Glutamatergic neuron (in vitro differentiated cells): Measurements from ENCODE around the gene PLA2G4A. TPM values are rescaled to one million over a fixed set of nuclear protein-coding genes. Genes with fewer than 3 reads are reported as not detected.

Experiments used
- DNase-seq: peaks from one replicate; pipeline ENCODE4 v3.0.0; 2022
- H3K27ac Mint-ChIP-seq: one replicate; pipeline ENCODE4 v1.8.0; 2020; ENCODE audit warnings: mild to moderate bottlenecking, mixed read lengths, inconsistent platforms; ENCODE audit not compliant: unreplicated experiment
- H3K27me3 Mint-ChIP-seq: one replicate; pipeline ENCODE4 v1.8.0; 2020; ENCODE audit warnings: mild to moderate bottlenecking, moderate library complexity, mixed read lengths, inconsistent platforms; ENCODE audit not compliant: unreplicated experiment
- H3K36me3 Mint-ChIP-seq: one replicate; pipeline ENCODE4 v1.8.0; 2020; ENCODE audit warnings: mild to moderate bottlenecking, mixed read lengths, inconsistent platforms; ENCODE audit not compliant: unreplicated experiment
- H3K4me1 Mint-ChIP-seq: one replicate; pipeline ENCODE4 v1.8.0; 2020; ENCODE audit warnings: mild to moderate bottlenecking, low read depth, mixed read lengths, inconsistent platforms; ENCODE audit not compliant: unreplicated experiment
- H3K4me3 Mint-ChIP-seq: one replicate; pipeline ENCODE4 v1.8.0; 2020; ENCODE audit warnings: mild to moderate bottlenecking, mixed read lengths, inconsistent platforms; ENCODE audit not compliant: unreplicated experiment
- H3K9me3 Mint-ChIP-seq: one replicate; pipeline ENCODE4 v1.8.0; 2020; ENCODE audit warnings: mild to moderate bottlenecking, moderate library complexity, mixed read lengths, inconsistent platforms; ENCODE audit not compliant: unreplicated experiment
- CTCF ChIP-seq: fragments of 200-600 bp; sonication (generic); IDR thresholded peaks from one replicate; pipeline ENCODE4 v1.5.0; 2021; ENCODE audit not compliant: partially characterized antibody, unreplicated experiment
- total RNA-seq: library from RNA; stranded (reverse); fragmentation: NEBNext Ultra II Directional; extraction: Animal tissue kit (Norgen Biotek cat#: 25700); gene quantifications from one replicate; pipeline ENCODE4 v1.2.1, GENCODE V29; 2021; ENCODE audit not compliant: unreplicated experiment

Gene PLA2G4A
- total RNA-seq, 1 donor from 2014 or later: not detected

- H3K27me3 Mint-ChIP-seq: no peaks in the 10 kb centered on the region
- DNase-seq: no peak
- H3K27ac Mint-ChIP-seq: no peak overlapping the region
- H3K36me3 Mint-ChIP-seq: no peaks in the 10 kb centered on the region
- no peak overlapping the region for H3K4me3 Mint-ChIP-seq
- TF ChIP-seq CTCF: no peak
- peaks cover 2% of the 10 kb centered on the region for H3K9me3 Mint-ChIP-seq
- H3K4me1 Mint-ChIP-seq: no peaks in the 10 kb centered on the region
Measured at GRCh38 chr1:186965847-186966246, 137.1 kb downstream of the PLA2G4A start.

- H3K36me3 Mint-ChIP-seq: no peaks in the 10 kb centered on the region
- no peak for TF ChIP-seq CTCF
- H3K9me3 Mint-ChIP-seq: peaks cover 2% of the 10 kb centered on the region
- no peaks in the 10 kb centered on the region for H3K4me1 Mint-ChIP-seq
- H3K4me3 Mint-ChIP-seq: no peak overlapping the region
- DNase-seq: no peak
- H3K27ac Mint-ChIP-seq: no peak overlapping the region
- no peaks in the 10 kb centered on the region for H3K27me3 Mint-ChIP-seq
Measured at GRCh38 chr1:186966456-186966855, 137.7 kb downstream of the PLA2G4A start.

GRCh38 chr1:186967656-186968394 lies 139.1 kb downstream of the PLA2G4A start:
- H3K4me3 Mint-ChIP-seq: no peak overlapping the region
- H3K27me3 Mint-ChIP-seq: no peaks in the 10 kb centered on the region
- H3K36me3 Mint-ChIP-seq: no peaks in the 10 kb centered on the region
- peaks cover 2% of the 10 kb centered on the region for H3K9me3 Mint-ChIP-seq
- H3K4me1 Mint-ChIP-seq: no peaks in the 10 kb centered on the region
- no peak for TF ChIP-seq CTCF
- DNase-seq: no peak
- H3K27ac Mint-ChIP-seq: no peak overlapping the region

GRCh38 chr1:186974774-186975181 lies 146.0 kb downstream of the PLA2G4A start:
- DNase-seq: no peak
- peaks cover 3% of the 10 kb centered on the region for H3K9me3 Mint-ChIP-seq
- TF ChIP-seq CTCF: no peak
- no peak overlapping the region for H3K4me3 Mint-ChIP-seq
- H3K27me3 Mint-ChIP-seq: peaks cover 10% of the 10 kb centered on the region
- no peaks in the 10 kb centered on the region for H3K36me3 Mint-ChIP-seq
- peaks cover 17% of the 10 kb centered on the region for H3K4me1 Mint-ChIP-seq
- H3K27ac Mint-ChIP-seq: no peak overlapping the region

- no peaks in the 10 kb centered on the region for H3K36me3 Mint-ChIP-seq
- H3K27me3 Mint-ChIP-seq: peaks cover 10% of the 10 kb centered on the region
- no peak overlapping the region for H3K27ac Mint-ChIP-seq
- no peak for TF ChIP-seq CTCF
- peaks cover 19% of the 10 kb centered on the region for H3K4me1 Mint-ChIP-seq
- DNase-seq: no peak
- no peak overlapping the region for H3K4me3 Mint-ChIP-seq
- peaks cover 3% of the 10 kb centered on the region for H3K9me3 Mint-ChIP-seq
Measured at GRCh38 chr1:186975220-186975619, 146.5 kb downstream of the PLA2G4A start.
